Activated CD4-positive, alpha-beta T cell treated with anti-CD3 and anti-CD28 coated beads, Interleukin-2, amount 50 U/mL, for 48 hours (primary cell): ENCODE data around the gene DNAJC1.
"Not testable (repeated sequence)": the region's sequence is repeated elsewhere in the genome, so short reads cannot be mapped to it uniquely, and the experiment has no call there.

Experiments
- DNase-seq, 2 experiments: peaks; one replicate each; pipeline ENCODE4 v3.0.0-alpha.2; 2020

Gene DNAJC1

GRCh38 chr10:21721000-21721665, 282.4 kb downstream of the DNAJC1 start:
- DNase-seq = no peak

- no peak for DNase-seq
Measured at GRCh38 chr10:21720090-21720489, 283.4 kb downstream of the DNAJC1 start.

DNA sequence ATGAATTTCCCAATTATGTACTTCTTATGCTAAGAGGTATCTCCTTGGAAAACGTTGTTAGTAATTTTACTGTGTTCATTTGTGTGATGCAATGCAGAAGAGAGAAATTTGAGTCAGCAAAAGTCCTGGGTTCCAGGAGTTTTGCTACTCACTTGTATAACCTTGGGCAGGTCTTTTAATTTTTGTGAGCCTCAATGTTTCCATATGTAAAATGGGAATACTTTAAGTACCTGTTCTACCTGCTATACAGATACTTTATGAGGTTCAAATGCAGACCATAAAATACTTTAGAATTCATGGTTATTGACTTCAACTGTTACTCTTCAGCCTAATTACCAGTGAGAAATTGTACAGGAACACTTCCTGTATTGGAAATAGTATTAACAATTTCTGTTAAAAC, 284.0 kb downstream of the DNAJC1 start:
- DNase-seq = no peak

DNA sequence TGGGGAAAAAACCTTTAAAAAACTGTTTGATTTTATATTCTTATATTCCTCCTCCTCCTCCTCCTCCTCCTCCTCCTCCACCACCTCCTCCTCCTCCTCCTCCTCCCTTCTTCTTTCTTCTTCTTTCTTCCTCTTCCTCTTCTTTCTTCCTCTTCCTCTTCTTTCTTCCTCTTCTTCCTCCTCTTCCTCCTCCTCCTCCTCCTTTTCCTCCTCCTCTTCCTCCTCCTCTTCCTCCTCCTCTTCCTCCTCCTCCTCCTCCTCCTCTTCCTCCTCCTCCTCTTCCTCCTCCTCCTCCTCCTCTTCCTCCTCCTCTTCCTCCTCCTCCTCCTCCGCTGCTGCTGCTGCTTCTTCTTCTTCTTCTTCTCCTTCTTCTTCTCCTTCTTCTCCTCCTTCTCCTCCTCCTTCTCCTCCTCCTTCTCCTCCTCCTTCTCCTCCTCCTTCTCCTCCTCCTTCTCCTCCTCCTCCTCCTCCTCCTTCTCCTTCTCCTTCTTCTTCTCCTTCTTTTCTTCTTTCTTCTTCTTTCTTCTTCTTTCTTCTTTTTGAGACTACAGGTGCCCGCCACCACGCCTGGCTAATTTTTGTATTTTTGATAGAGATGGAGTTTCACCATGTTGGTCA, 286.0 kb downstream of the DNAJC1 start:
- DNase-seq = not testable (repeated sequence)

DNA sequence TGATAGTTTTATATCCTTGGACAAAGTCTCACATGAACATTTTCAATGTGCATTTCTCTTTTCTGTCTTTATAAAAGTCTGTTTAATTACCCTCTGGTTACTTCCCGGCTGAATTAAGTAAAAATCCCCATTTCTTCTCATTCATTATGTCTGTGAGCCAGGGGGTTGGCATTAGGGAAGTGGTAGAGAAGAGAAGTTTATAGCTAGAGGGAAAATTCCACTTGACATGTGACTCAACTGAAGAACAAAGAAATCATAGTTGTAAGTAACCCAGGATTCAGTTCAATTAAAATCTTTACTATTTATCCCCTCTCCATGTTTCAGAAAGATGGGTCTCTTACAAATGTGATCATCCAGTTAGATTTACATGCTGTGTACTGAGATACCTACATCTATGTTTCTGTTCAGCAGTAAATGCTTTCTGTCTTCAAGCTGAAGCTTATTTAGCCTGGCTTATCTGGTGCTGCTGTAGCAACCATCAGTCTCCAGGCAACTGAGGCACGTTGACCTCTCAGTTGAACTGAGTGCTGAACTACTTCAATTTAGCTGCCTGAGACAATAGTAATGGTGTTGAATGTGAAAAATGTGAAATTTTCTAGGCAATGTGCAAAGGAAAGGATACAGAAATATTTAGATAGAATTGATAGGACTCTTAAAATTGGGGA, 287.9 kb downstream of the DNAJC1 start:
- DNase-seq = no peak

DNA sequence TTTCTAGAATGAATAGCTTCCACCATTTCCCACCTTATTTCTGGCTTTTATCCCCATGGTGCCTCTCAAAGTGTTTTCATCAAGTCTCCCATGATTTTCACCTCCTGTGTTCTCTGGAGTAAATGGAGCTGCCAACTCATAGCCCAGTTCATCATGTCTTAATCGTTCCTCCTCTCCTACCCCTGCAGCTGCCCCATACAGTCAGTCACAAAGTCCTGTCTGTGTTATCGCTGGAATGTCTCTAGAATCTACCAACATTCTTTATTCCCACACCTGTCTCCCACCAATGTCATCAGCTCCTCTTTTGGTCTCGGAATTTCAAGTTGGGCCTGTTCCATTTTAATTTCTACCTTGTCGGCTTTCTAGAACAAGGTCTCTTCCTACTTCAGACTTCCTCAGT, 290.6 kb downstream of the DNAJC1 start:
- DNase-seq = no peak

GRCh38 chr10:21707498-21707897, 296.0 kb downstream of the DNAJC1 start:
- no peak for DNase-seq
